ENCODE data around the gene SMYD3. TPM values are rescaled to one million over a fixed set of nuclear protein-coding genes. Genes with fewer than 3 reads are reported as not detected.

The SMYD3 gene
- total RNA-seq, 1 experiment from 2014 or later: 25.5 TPM

DNA sequence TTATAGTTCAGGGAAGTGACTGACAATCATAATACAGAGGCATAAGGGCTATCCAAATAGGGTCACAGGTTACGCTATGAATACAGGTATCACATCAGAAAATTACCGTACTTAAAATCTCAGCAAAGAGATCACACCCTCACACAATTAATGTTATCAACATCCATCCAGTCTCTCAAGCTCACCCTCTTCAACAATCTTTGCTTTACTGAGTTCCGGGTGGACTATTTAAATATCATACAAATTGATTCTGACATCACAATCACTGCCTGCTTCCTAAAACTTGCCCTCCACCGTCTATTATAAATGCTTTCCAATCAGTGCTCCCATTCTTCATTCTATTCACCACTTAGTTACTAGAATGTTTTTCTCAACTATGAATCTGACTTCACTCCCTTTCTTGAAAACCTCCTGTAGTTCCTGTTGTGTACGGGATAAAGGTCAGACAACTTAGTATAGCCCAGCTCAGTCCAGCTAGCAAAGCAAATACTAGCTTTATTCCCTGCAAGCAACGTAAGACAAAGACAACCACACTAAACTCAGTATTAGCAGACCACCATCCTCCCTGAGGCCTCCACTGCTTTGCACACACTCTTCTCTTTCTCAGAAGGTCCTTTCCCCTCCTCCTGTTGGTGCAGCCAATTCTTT, 398.7 kb downstream of the SMYD3 start:
- no peaks in the 10 kb centered on the region for H3K27me3 ChIP-seq (ENCODE audit: insufficient read depth, low read length)
- no peaks in the 10 kb centered on the region for H3K4me1 ChIP-seq (ENCODE audit: insufficient read depth, low read length)
- no peak overlapping the region for H3K56ac ChIP-seq (ENCODE audit: insufficient read length, low read depth, low read length)
- H3K9me3 ChIP-seq (ENCODE audit: control insufficient read depth, low read depth, low read length): no peaks in the 10 kb centered on the region
- no peaks in the 10 kb centered on the region for H4K20me1 ChIP-seq (ENCODE audit: control insufficient read depth, insufficient read depth, insufficient read length)
- no peak overlapping the region for H3K4ac ChIP-seq (ENCODE audit: low read depth, low read length)
- H3K23ac ChIP-seq (ENCODE audit: insufficient read length, low read depth, low read length): no peak overlapping the region
- no peak overlapping the region for H2BK20ac ChIP-seq (ENCODE audit: low read depth, low read length, poor library complexity, severe bottlenecking)
- H3T11ph ChIP-seq (ENCODE audit: low read length): no peak overlapping the region
- no peak overlapping the region for H2BK5ac ChIP-seq (ENCODE audit: insufficient read length, low read length)
- no peaks in the 10 kb centered on the region for H3K9me3 Mint-ChIP-seq
- no peak overlapping the region for H2BK12ac ChIP-seq (ENCODE audit: insufficient read length, low read depth, low read length)
- H3K14ac ChIP-seq (ENCODE audit: insufficient read depth, low read length): no peak overlapping the region
- H3K27me3 Mint-ChIP-seq (ENCODE audit: low read depth): no peaks in the 10 kb centered on the region
- H3K4me1 Mint-ChIP-seq: peaks cover 35 to 36% of the 10 kb centered on the region in 2 experiments
- H3K9ac ChIP-seq (ENCODE audit: extremely low read depth, insufficient read length, low read length): no peak overlapping the region
- DNase-seq: no peak
- TF ChIP-seq, protein P1, sequence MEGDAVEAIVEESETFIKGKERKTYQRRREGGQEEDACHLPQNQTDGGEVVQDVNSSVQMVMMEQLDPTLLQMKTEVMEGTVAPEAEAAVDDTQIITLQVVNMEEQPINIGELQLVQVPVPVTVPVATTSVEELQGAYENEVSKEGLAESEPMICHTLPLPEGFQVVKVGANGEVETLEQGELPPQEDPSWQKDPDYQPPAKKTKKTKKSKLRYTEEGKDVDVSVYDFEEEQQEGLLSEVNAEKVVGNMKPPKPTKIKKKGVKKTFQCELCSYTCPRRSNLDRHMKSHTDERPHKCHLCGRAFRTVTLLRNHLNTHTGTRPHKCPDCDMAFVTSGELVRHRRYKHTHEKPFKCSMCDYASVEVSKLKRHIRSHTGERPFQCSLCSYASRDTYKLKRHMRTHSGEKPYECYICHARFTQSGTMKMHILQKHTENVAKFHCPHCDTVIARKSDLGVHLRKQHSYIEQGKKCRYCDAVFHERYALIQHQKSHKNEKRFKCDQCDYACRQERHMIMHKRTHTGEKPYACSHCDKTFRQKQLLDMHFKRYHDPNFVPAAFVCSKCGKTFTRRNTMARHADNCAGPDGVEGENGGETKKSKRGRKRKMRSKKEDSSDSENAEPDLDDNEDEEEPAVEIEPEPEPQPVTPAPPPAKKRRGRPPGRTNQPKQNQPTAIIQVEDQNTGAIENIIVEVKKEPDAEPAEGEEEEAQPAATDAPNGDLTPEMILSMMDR (conservative IDR thresholded peaks at IDR 0.05): no peak
- H3K4me3 Mint-ChIP-seq: no peak overlapping the region
- WGBS (ENCODE audit: extremely low coverage, insufficient read length, low lambda C conversion rate): no CpG with 5 or more reads among the region's 6 CpGs
- H3K36me3 Mint-ChIP-seq (ENCODE audit: insufficient read depth in 1 of 3, low read depth in 3 of 3): no peaks in the 10 kb centered on the region
- H4K91ac ChIP-seq (ENCODE audit: insufficient read length, low read depth, low read length): no peak overlapping the region
- no peak overlapping the region for H2BK15ac ChIP-seq (ENCODE audit: low read depth, low read length)
- H3K27ac ChIP-seq (ENCODE audit: insufficient read length, low read depth, low read length): no peak overlapping the region
- no peak overlapping the region for H4K8ac ChIP-seq (replicated peaks; ENCODE audit: insufficient read length, low read depth, low read length)
- no peak overlapping the region for H4K5ac ChIP-seq (ENCODE audit: insufficient read length, low read depth, low read length)
- H3K23me2 ChIP-seq (ENCODE audit: insufficient read length, low read depth, low read length, poor library complexity, severe bottlenecking): no peaks in the 10 kb centered on the region
- H3K79me1 ChIP-seq (ENCODE audit: insufficient read depth, low read depth, low read length, poor library complexity, severe bottlenecking): no peaks in the 10 kb centered on the region
- H2BK120ac ChIP-seq (ENCODE audit: low read depth, low read length, poor library complexity, severe bottlenecking): no peak overlapping the region
- H3K4me2 ChIP-seq (ENCODE audit: insufficient read depth, insufficient read length, low read length): no peak overlapping the region
- no peaks in the 10 kb centered on the region for H3K79me2 ChIP-seq (ENCODE audit: insufficient read depth, low read length)
- H2AK5ac ChIP-seq (ENCODE audit: insufficient read length, low read length): no peak overlapping the region
- H3K27ac Mint-ChIP-seq: peak overlapping the region in 2 of 3 experiments; percentile 6 to 48; a peak in 3 of 7 replicates
- H3K18ac ChIP-seq (ENCODE audit: insufficient read length, low read depth, low read length): no peak overlapping the region
- H2AFZ ChIP-seq (ENCODE audit: low read length): no peak overlapping the region

All from H9 (cell line).